Ascending aorta (tissue), 2 donors: ENCODE measurements around the gene ETV5. TPM values are rescaled to one million over a fixed set of nuclear protein-coding genes. Genes with fewer than 3 reads are reported as not detected.

ENCODE experiments used
- DNase-seq, 2 donors: peaks; one replicate each; pipeline ENCODE4 v3.0.0-alpha.2; 2019; ENCODE audit warnings: low spot score in 2 of 2
- H3K27ac ChIP-seq, 2 donors: fragments of 200-600 bp; sonication (generic); one replicate each; pipeline ENCODE4 v1.5.1; 2016 to 2017; ENCODE audit warnings: mild to moderate bottlenecking in 1 of 2
- H3K27me3 ChIP-seq: fragments of 200-600 bp; sonication (generic); one replicate; pipeline ENCODE4 v1.5.1; 2017
- H3K36me3 ChIP-seq, 2 donors: fragments of 200-600 bp; sonication (generic); one replicate each; pipeline ENCODE4 v1.5.1; 2016
- H3K4me1 ChIP-seq, 2 donors: fragments of 200-600 bp; sonication (generic); one replicate each; pipeline ENCODE4 v1.5.1; 2016 to 2017; ENCODE audit warnings: mild to moderate bottlenecking in 1 of 2
- H3K4me3 ChIP-seq, 2 donors: fragments of 200-600 bp; sonication (generic); one replicate each; pipeline ENCODE4 v1.5.1; 2016 to 2017; ENCODE audit warnings: mild to moderate bottlenecking in 1 of 2
- H3K9me3 ChIP-seq, 2 donors: fragments of 200-600 bp; sonication (generic); one replicate each; pipeline ENCODE4 v1.5.1; 2016
- CTCF ChIP-seq, 3 experiments: fragments of 200-600 bp in 2 of 3; fragments of 450-650 bp in 1 of 3; sonication (generic) in 2 of 3; IDR thresholded peaks; one replicate each; pipeline ENCODE4 v1.5.1; 2016 to 2019; ENCODE audit warnings: antibody characterized with exemption in 3 of 3, mild to moderate bottlenecking in 1 of 3, moderate library complexity in 1 of 3
- intact Hi-C: fragments of 100-400 bp; cut with DNase I; formaldehyde crosslinking; loops from one replicate; pipeline ENCODE4 v1.15.1; 2023
- total RNA-seq: library from RNA; depleted of rRNA; stranded (reverse); fragments of >200 nt; gene quantifications from one replicate; pipeline ENCODE4 v1.1.0, GENCODE V29; 2016

Gene ETV5
- total RNA-seq, 1 donor from 2014 or later: 15.8 TPM

GRCh38 chr3:185998136-185998535 lies 110.8 kb downstream of the ETV5 start:
- no peak for TF ChIP-seq CTCF (IDR thresholded peaks at IDR 0.05)
- intact Hi-C loops: no loop called here
- H3K27me3 ChIP-seq: no peaks in the 10 kb centered on the region
- H3K4me3 ChIP-seq: no peak overlapping the region
- no peaks in the 10 kb centered on the region for H3K4me1 ChIP-seq
- DNase-seq: no peak
- H3K36me3 ChIP-seq: no peaks in the 10 kb centered on the region
- H3K9me3 ChIP-seq: no peaks in the 10 kb centered on the region
- H3K27ac ChIP-seq: no peak overlapping the region

- no peaks in the 10 kb centered on the region for H3K9me3 ChIP-seq
- H3K4me1 ChIP-seq: peaks cover 0 to 2% of the 10 kb centered on the region in 2 donors
- H3K36me3 ChIP-seq: no peaks in the 10 kb centered on the region
- no peaks in the 10 kb centered on the region for H3K27me3 ChIP-seq
- H3K27ac ChIP-seq: no peak overlapping the region
- H3K4me3 ChIP-seq: no peak overlapping the region
- no peak for DNase-seq
- no peak for TF ChIP-seq CTCF (IDR thresholded peaks at IDR 0.05)
- intact Hi-C loops: no loop called here
These were observed 111.8 kb downstream of the ETV5 start for GRCh38 chr3:185997130-185997529.

Other genes starting within 250 kb of the ETV5 start
- 138 TPM for gene TRA2B, start 171.1 kb downstream of the ETV5 start, total RNA-seq